HCT116 (cell line): ENCODE measurements around the gene ENKD1. TPM values are rescaled to one million over a fixed set of nuclear protein-coding genes. Genes with fewer than 3 reads are reported as not detected.
A peak's percentile ranks its signal among the peaks of the same experiment; 100 is the strongest.

Source experiments
- ATAC-seq: fragments of 200-7000 bp; cut with Tn5 transposase; 2 replicates; pipeline ENCODE4 v1.9.1; 2020; ENCODE audit warnings: mild to moderate bottlenecking, moderate library complexity
- BruUV-seq: library from RNA; stranded (reverse); fragments of 400-500 nt; replicated peaks from 2 replicates; lab custom pipeline; 2021; lab: Mats Ljungman, UMichigan
- CTCF ChIA-PET: fragments of 300-600 bp; sonication (Branson Sonifier 250); formaldehyde crosslinking; loops from one replicate; lab custom pipeline; 2021; ENCODE audit warnings: antibody characterized with exemption; lab: Charles Lee
- POLR2A ChIA-PET: fragments of 300-600, 350-600 bp; sonication (Branson Sonifier 250); formaldehyde crosslinking; loops from one replicate; lab custom pipeline; 2021; ENCODE audit warnings: antibody characterized with exemption; lab: Charles Lee
- RAD21 ChIA-PET, 2 experiments: fragments of 300-600 bp; sonication (Branson Sonifier 250); formaldehyde crosslinking; loops; one replicate each; lab custom pipeline; 2023; ENCODE audit warnings: low total read pairs in 2 of 2; ENCODE audit not compliant: uncharacterized antibody in 2 of 2, unreplicated experiment in 2 of 2, low non-redundant PET in 1 of 2; lab: Charles Lee
- DNase-seq: peaks from one replicate; pipeline ENCODE4 v3.0.0-alpha.2; 2010; ENCODE audit warnings: low read depth, low spot score
- H2AFZ ChIP-seq: fragments of 200-600 bp; shearing (Covaris generic), sonication (generic); 2 replicates; pipeline ENCODE4 v1.6.1; 2017; ENCODE audit warnings: low read depth, mixed run types, mixed read lengths, antibody characterized with exemption, low read length; ENCODE audit not compliant: poor library complexity, severe bottlenecking
- H3K27ac ChIP-seq: 2 replicates; pipeline ENCODE4 v1.5.1; 2012; ENCODE audit warnings: low read depth, low read length
- H3K27me3 ChIP-seq: fragments of 200-600 bp; sonication (generic); 2 replicates; pipeline ENCODE4 v1.6.1; 2016; ENCODE audit warnings: mixed run types, low read length, mixed read lengths; ENCODE audit not compliant: insufficient read depth
- H3K36me3 ChIP-seq, 2 experiments: fragments of 200-500 bp in 1 of 2; fragments of 200-600 bp in 1 of 2; sonication (Bioruptor generic) in 1 of 2; sonication (generic) in 1 of 2; 2 replicates each; pipeline versions ENCODE4 v1.5.1 to v1.6.1; 2014 to 2016; ENCODE audit warnings: low read length in 2 of 2, inconsistent platforms in 1 of 2, mixed read lengths in 1 of 2, mixed run types in 1 of 2; ENCODE audit not compliant: insufficient read depth in 2 of 2, control insufficient read depth in 1 of 2
- H3K4me1 ChIP-seq, 2 experiments: fragments of 200-600 bp in 1 of 2; sonication (generic) in 1 of 2; 2 replicates each; pipeline versions ENCODE4 v1.5.1 to v1.6.1; 2012 to 2017; ENCODE audit warnings: low read length in 2 of 2, inconsistent platforms in 1 of 2, mild to moderate bottlenecking in 1 of 2, mixed read lengths in 1 of 2, mixed run types in 1 of 2, moderate library complexity in 1 of 2; ENCODE audit not compliant: insufficient read depth in 2 of 2, control insufficient read depth in 1 of 2
- H3K4me2 ChIP-seq: fragments of 200-600 bp; sonication (generic); 2 replicates; pipeline ENCODE4 v1.6.1; 2017; ENCODE audit warnings: mixed run types, low read length, mixed read lengths
- H3K4me3 ChIP-seq, 2 experiments: fragments of 200-600 bp in 1 of 2; sonication (generic) in 1 of 2; replicated peaks in 1 of 2; 2 replicates each; pipeline ENCODE4 v1.5.1; 2011 to 2016; ENCODE audit warnings: low read length in 2 of 2, control low read depth in 1 of 2, low read depth in 1 of 2, mild to moderate bottlenecking in 1 of 2, mixed read lengths in 1 of 2, mixed run types in 1 of 2
- H3K79me2 ChIP-seq: fragments of 200-600 bp; sonication (generic); 2 replicates; pipeline ENCODE4 v1.6.1; 2017; ENCODE audit warnings: mild to moderate bottlenecking, mixed run types, low read length, moderate library complexity, mixed read lengths; ENCODE audit not compliant: insufficient read depth
- H3K9ac ChIP-seq: fragments of 200-600 bp; sonication (generic); 2 replicates; pipeline ENCODE4 v1.6.1; 2016; ENCODE audit warnings: low read length, mixed read lengths
- H3K9me2 ChIP-seq: fragments of 200-600 bp; sonication (generic), shearing (Covaris generic); 2 replicates; pipeline ENCODE4 v1.6.1; 2017; ENCODE audit warnings: mixed run types, mild to moderate bottlenecking, moderate library complexity; ENCODE audit not compliant: insufficient read depth
- H3K9me3 ChIP-seq, 2 experiments: fragments of 200-500 bp in 1 of 2; fragments of 200-600 bp in 1 of 2; sonication (Bioruptor generic) in 1 of 2; sonication (generic) in 1 of 2; 2 replicates each; pipeline ENCODE4 v1.6.1; 2014 to 2017; ENCODE audit warnings: low read length in 2 of 2, mixed read lengths in 2 of 2, inconsistent platforms in 1 of 2, low read depth in 1 of 2, mild to moderate bottlenecking in 1 of 2, mixed run types in 1 of 2, moderate library complexity in 1 of 2; ENCODE audit not compliant: control insufficient read depth in 1 of 2, insufficient read depth in 1 of 2
- H4K20me1 ChIP-seq: fragments of 200-600 bp; sonication (generic), shearing (Covaris generic); 2 replicates; pipeline ENCODE4 v1.6.1; 2017; ENCODE audit warnings: mixed run types, mild to moderate bottlenecking, moderate library complexity; ENCODE audit not compliant: insufficient read depth
- CBX3 ChIP-seq: IDR thresholded peaks from 2 replicates; pipeline ENCODE4 v1.6.1; 2012; ENCODE audit warnings: low read depth
- EGR1 ChIP-seq: IDR thresholded peaks from 2 replicates; pipeline ENCODE4 v1.6.1; 2012; ENCODE audit warnings: low read depth
- ELF1 ChIP-seq: IDR thresholded peaks from 2 replicates; pipeline ENCODE4 v1.6.1; 2012; ENCODE audit warnings: low read depth, borderline replicate concordance
- POLR2AphosphoS5 ChIP-seq: IDR thresholded peaks from 2 replicates; pipeline ENCODE4 v1.6.1; 2011; ENCODE audit warnings: mild to moderate bottlenecking, low read depth, low read length, moderate library complexity
- SP1 ChIP-seq: IDR thresholded peaks from 2 replicates; pipeline ENCODE4 v1.6.1; 2012; ENCODE audit warnings: low read depth
- SRF ChIP-seq: IDR thresholded peaks from 2 replicates; pipeline ENCODE4 v1.6.1; 2012; ENCODE audit warnings: low read depth
- TCF7L2 ChIP-seq: IDR thresholded peaks from 2 replicates; pipeline ENCODE4 v1.7.0; 2011; ENCODE audit warnings: borderline replicate concordance, inconsistent platforms; ENCODE audit not compliant: insufficient read depth, insufficient read length; ENCODE audit errors: extremely low read depth
- YY1 ChIP-seq: IDR thresholded peaks from 2 replicates; pipeline ENCODE4 v1.6.1; 2011; ENCODE audit warnings: low read length, low read depth, moderate library complexity, mild to moderate bottlenecking; ENCODE audit not compliant: insufficient replicate concordance; ENCODE audit errors: extremely low read depth
- ZFX ChIP-seq: fragments of 450-650 bp; IDR thresholded peaks from 2 replicates; pipeline ENCODE4 v1.6.1; 2017
- intact Hi-C: fragments of 100-400 bp; cut with micrococcal nuclease; formaldehyde crosslinking; loops from 2 replicates; pipeline ENCODE4 v1.10.0; 2022
- total RNA-seq: library from RNA; stranded (reverse); gene quantifications from one replicate; pipeline ENCODE4 v1.2.1, GENCODE V29; 2021; ENCODE audit not compliant: unreplicated experiment
- TF ChIP-seq, protein P1 (sequence below), 3 experiments: fragments of 200-600 bp in 1 of 3; sonication (generic) in 1 of 3; IDR thresholded peaks in 2 of 3; conservative IDR thresholded peaks in 1 of 3; 2 replicates each; pipeline ENCODE4 v1.5.1; 2012 to 2017; ENCODE audit warnings: low read depth in 2 of 3, low read length in 2 of 3, antibody characterized with exemption in 1 of 3, borderline replicate concordance in 1 of 3, control low read depth in 1 of 3, mild to moderate bottlenecking in 1 of 3, mixed read lengths in 1 of 3, mixed run types in 1 of 3, moderate library complexity in 1 of 3; ENCODE audit not compliant: insufficient read depth in 1 of 3
- TF ChIP-seq, protein P2 (sequence below): IDR thresholded peaks from 2 replicates; pipeline ENCODE4 v1.6.1; 2012
- TF ChIP-seq, protein P3 (sequence below): IDR thresholded peaks from 2 replicates; pipeline ENCODE4 v1.6.1; 2012
- TF ChIP-seq, protein P4 (sequence below): IDR thresholded peaks from 2 replicates; pipeline ENCODE4 v1.6.1; 2012; ENCODE audit warnings: low read depth

Gene ENKD1
- total RNA-seq, 1 experiment from 2014 or later, result 16.8 TPM

DNA sequence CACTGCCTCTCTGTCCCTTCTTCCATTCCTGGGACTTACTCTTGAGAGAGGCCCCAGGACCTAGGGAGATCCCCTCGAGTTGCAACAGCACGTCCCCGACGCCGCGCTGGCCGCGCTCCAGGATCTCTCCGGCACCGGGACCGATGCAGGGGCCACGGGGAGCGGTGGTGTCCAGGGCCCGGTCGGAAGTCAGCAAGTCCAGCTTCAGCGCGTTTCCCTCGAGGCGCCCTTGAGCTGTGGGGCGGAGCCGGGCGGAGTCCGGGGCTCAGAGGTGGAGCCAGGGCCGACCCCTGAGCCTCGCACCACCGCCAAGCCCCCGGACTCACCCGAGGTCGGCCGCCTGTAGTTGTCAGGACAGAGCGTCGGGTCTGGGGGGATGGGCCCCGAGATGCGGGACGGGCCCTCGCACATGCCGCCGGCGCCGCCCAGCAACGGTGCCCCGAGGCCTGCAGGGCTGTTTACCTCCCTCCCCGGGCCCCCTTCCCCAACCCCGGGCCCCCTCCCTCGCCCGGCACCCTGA lies 458 bp downstream of the ENKD1 start:
- ChIA-PET CTCF (interaction anchor here (1.3 to 2.7 kb wide), 2 partner anchors 119 to 145 kb away, joined by 7 to 22 read pairs; no protein-coding TSS in a partner anchor), RAD21 (no interaction called here), POLR2A (no interaction called here)
- H3K9me2 ChIP-seq, result no peaks in the 10 kb centered on the region
- no peaks in the 10 kb centered on the region for H3K9me3 ChIP-seq
- no TSS peak for BruUV-seq
- H2AFZ ChIP-seq, result no peak overlapping the region
- DNase-seq (no peak), ATAC-seq (peak; percentile 45)
- H3K9ac ChIP-seq, result peak overlapping the region; percentile 78
- no peaks in the 10 kb centered on the region for H3K36me3 ChIP-seq
- no peaks in the 10 kb centered on the region for H3K27me3 ChIP-seq
- intact Hi-C loops, result loop anchor here (1.0 to 10.0 kb wide), 2 partner anchors 104 to 711 kb away; partner anchors contain the start of gene CTCF
- H3K4me3 ChIP-seq, result peak overlapping the region; percentile 63 to 71
- H3K4me1 ChIP-seq, result peaks cover 9 to 41% of the 10 kb centered on the region in 2 experiments; a peak in 3 of 4 replicates
- peak overlapping the region; percentile 50; the same call in 1 of the 2 replicates for H3K27ac ChIP-seq
- no peaks in the 10 kb centered on the region for H4K20me1 ChIP-seq
- peak overlapping the region; percentile 98 for H3K4me2 ChIP-seq
- peaks cover 5% of the 10 kb centered on the region; the same call in 1 of the 2 replicates for H3K79me2 ChIP-seq
- TF ChIP-seq POLR2AphosphoS5 (peak; percentile 33; the same call in 1 of the 2 replicates), TCF7L2 (no peak)

DNA sequence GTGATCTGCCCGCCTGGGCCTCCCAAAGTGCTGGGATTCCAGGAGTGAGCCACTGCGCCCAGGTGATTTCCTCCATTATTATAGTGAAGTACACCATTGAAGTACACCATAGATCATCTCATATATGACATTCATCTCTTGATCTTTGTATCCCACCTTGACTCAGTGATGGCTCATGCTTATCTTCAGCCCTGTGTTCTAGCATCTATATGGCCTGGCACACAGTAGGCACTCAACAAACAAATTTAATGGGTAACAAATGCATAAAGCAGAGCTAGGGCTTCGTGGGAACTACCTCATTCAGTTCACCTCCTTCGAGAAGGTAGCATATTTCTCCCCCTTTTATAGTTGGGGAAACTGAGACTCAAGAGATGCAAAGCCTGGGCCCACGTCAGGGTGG lies 952 bp downstream of the ENKD1 start:
- peaks cover 5% of the 10 kb centered on the region; the same call in 1 of the 2 replicates for H3K79me2 ChIP-seq
- ChIA-PET POLR2A (no interaction called here), RAD21 (no interaction called here), CTCF (interaction anchor here (1.3 kb wide), 1 partner anchor 119 kb away, joined by 7 read pairs; no protein-coding TSS in a partner anchor)
- DNase-seq, result no peak
- intact Hi-C loops, result loop anchor here (10.0 kb wide), 1 partner anchor 711 kb away; no protein-coding TSS in a partner anchor
- H3K9ac ChIP-seq, result peak overlapping the region; percentile 78
- H3K9me2 ChIP-seq, result no peaks in the 10 kb centered on the region
- no peaks in the 10 kb centered on the region for H3K9me3 ChIP-seq
- H2AFZ ChIP-seq, result no peak overlapping the region
- H3K4me1 ChIP-seq, result peaks cover 9 to 44% of the 10 kb centered on the region in 2 experiments; a peak in 3 of 4 replicates
- no peaks in the 10 kb centered on the region for H4K20me1 ChIP-seq
- BruUV-seq, result TSS peak; percentile 49
- H3K27me3 ChIP-seq, result no peaks in the 10 kb centered on the region
- H3K4me2 ChIP-seq, result peak overlapping the region; percentile 98
- H3K36me3 ChIP-seq, result no peaks in the 10 kb centered on the region
- ATAC-seq, result no peak
- peak overlapping the region; percentile 50; the same call in 1 of the 2 replicates for H3K27ac ChIP-seq
- peak overlapping the region; percentile 63 to 71 for H3K4me3 ChIP-seq
- TF ChIP-seq, protein P1, sequence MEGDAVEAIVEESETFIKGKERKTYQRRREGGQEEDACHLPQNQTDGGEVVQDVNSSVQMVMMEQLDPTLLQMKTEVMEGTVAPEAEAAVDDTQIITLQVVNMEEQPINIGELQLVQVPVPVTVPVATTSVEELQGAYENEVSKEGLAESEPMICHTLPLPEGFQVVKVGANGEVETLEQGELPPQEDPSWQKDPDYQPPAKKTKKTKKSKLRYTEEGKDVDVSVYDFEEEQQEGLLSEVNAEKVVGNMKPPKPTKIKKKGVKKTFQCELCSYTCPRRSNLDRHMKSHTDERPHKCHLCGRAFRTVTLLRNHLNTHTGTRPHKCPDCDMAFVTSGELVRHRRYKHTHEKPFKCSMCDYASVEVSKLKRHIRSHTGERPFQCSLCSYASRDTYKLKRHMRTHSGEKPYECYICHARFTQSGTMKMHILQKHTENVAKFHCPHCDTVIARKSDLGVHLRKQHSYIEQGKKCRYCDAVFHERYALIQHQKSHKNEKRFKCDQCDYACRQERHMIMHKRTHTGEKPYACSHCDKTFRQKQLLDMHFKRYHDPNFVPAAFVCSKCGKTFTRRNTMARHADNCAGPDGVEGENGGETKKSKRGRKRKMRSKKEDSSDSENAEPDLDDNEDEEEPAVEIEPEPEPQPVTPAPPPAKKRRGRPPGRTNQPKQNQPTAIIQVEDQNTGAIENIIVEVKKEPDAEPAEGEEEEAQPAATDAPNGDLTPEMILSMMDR (IDR thresholded peaks at IDR 0.05 in 2 of 3, conservative IDR thresholded peaks at IDR 0.05 in 1 of 3; ENCODE audit: borderline replicate concordance in 1 of 3, insufficient read depth in 1 of 3, low read depth in 2 of 3, low read length in 2 of 3), result no peak
- TF ChIP-seq, protein P2, sequence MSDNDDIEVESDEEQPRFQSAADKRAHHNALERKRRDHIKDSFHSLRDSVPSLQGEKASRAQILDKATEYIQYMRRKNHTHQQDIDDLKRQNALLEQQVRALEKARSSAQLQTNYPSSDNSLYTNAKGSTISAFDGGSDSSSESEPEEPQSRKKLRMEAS, result no peak
- TF ChIP-seq CBX3 (no peak), SRF (no peak), EGR1 (no peak), POLR2AphosphoS5 (no peak), ZFX (no peak), ELF1 (no peak), YY1 (no peak), SP1 (no peak)
- TF ChIP-seq, protein P3, sequence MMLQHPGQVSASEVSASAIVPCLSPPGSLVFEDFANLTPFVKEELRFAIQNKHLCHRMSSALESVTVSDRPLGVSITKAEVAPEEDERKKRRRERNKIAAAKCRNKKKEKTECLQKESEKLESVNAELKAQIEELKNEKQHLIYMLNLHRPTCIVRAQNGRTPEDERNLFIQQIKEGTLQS, result no peak
- TF ChIP-seq, protein P4, sequence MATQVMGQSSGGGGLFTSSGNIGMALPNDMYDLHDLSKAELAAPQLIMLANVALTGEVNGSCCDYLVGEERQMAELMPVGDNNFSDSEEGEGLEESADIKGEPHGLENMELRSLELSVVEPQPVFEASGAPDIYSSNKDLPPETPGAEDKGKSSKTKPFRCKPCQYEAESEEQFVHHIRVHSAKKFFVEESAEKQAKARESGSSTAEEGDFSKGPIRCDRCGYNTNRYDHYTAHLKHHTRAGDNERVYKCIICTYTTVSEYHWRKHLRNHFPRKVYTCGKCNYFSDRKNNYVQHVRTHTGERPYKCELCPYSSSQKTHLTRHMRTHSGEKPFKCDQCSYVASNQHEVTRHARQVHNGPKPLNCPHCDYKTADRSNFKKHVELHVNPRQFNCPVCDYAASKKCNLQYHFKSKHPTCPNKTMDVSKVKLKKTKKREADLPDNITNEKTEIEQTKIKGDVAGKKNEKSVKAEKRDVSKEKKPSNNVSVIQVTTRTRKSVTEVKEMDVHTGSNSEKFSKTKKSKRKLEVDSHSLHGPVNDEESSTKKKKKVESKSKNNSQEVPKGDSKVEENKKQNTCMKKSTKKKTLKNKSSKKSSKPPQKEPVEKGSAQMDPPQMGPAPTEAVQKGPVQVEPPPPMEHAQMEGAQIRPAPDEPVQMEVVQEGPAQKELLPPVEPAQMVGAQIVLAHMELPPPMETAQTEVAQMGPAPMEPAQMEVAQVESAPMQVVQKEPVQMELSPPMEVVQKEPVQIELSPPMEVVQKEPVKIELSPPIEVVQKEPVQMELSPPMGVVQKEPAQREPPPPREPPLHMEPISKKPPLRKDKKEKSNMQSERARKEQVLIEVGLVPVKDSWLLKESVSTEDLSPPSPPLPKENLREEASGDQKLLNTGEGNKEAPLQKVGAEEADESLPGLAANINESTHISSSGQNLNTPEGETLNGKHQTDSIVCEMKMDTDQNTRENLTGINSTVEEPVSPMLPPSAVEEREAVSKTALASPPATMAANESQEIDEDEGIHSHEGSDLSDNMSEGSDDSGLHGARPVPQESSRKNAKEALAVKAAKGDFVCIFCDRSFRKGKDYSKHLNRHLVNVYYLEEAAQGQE, result no peak
